Measurements from ENCODE around the gene NPEPL1. TPM values are rescaled to one million over a fixed set of nuclear protein-coding genes. Genes with fewer than 3 reads are reported as not detected.
A peak's percentile ranks its signal among the peaks of the same experiment; 100 is the strongest.

The NPEPL1 gene
- total RNA-seq, 4 donors from 2014 or later: 24.9 to 49.8 (median 27.9) TPM

GRCh38 chr20:58649288-58650180, 43.1 kb upstream of the NPEPL1 start:
- ATAC-seq (ENCODE audit: low FRiP score) (no peak), DNase-seq (ENCODE audit: low spot score) (no peak)
- TF ChIP-seq CTCF (IDR thresholded peaks at IDR 0.05): no peak

DNA sequence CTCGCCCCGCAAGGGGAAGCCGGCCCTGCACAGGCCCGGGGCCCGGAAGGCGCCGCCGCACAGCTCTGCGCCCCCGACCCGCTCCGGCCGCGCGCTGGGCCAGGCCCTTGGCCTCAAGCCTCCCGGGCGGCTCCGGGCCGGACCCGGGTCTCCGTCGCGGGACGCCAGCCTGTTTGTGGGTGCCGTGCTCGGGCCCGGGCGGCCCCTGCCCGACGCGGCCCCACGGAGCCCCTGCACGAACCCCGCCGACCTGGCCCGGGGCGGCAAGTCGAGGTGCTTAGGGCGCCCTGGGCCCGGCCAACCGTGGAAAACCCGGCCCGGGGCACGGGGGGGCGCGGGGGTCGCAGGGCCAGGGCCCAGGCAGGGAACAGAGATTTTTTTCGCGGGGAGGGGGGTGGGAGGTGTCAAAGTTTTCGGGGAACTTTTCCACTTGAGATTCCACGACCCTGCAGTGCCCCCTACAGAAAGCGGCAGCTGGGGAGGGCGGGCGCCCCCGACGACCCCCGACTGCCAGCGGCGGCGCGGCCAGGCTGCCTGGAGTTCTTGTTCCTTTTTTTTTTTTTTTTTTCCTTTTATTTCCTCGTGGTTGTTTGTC, 42.3 kb upstream of the NPEPL1 start:
- TF ChIP-seq CTCF (IDR thresholded peaks at IDR 0.05): no peak
- no peak for ATAC-seq (ENCODE audit: low FRiP score)

GRCh38 chr20:58650776-58651558, 41.6 kb upstream of the NPEPL1 start, which contains the start of gene STX16:
TSS of gene STX16 (plus strand) at chr20:58651283. CDS start at chr20:58652007, 724 bp downstream.
- peak in 2 of 3 donors; percentile 41 to 59 for TF ChIP-seq CTCF (IDR thresholded peaks at IDR 0.05)
- ATAC-seq (ENCODE audit: low FRiP score) (peak; percentile 92), DNase-seq (ENCODE audit: low spot score) (peak; percentile 52)

More for the DNA sequence above, 42.3 kb upstream of the NPEPL1 start:
- no peak for DNase-seq (ENCODE audit: low spot score)

DNA sequence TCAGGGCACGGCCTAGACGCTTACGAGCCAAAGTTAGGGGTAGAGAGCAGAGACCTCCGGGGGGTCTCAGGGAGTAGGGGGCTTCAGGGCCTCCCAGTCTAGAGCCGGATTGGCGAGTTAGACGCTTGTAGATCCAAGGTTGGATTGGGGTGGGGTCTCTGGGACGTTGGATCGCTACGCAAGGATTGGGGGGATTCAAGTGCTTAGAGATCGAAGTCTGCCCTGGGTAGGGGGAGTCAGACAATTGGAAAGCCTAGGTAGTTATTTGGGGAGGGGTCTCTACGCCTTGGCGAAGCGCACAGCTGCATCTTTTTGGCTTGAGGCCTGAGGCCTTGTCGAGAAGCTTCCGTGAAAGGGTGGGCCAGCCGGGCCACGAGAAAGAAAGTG, 41.0 kb upstream of the NPEPL1 start:
- no peak for DNase-seq (ENCODE audit: low spot score)
- no peak for TF ChIP-seq CTCF (IDR thresholded peaks at IDR 0.05)
- ATAC-seq (ENCODE audit: low FRiP score): no peak

DNA sequence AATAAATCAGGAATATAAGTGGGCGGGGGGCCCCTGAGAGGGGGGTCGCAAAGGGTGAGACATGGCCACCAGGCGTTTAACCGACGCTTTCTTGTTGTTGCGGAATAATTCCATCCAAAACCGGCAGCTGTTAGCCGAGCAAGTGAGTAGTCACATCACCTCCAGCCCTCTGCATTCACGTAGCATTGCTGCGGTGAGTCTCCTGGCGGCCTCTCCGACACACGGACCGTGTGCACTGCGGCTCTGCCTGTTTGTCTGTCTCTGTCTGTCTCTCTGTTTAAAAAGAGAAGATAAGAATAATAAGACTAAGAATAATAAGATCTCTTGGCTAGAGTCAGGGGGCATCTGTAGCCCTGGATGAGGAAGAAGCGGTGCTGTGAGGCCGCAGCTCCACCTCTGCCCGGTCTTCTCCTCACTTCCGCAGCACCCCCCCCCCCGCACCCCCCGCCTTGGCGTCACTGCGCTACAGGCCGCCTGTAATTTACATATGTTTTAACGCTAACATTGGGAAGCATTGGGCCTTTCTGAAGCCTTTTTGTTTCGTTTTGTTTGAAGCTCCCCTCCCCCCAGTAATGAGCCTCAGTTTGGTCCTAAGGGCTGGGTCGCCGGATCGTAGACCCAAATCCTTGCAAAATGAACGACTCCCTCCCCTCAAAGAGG, 40.5 kb upstream of the NPEPL1 start:
- ATAC-seq (ENCODE audit: low FRiP score): peak; percentile 24

More for the DNA sequence above, 40.5 kb upstream of the NPEPL1 start:
- DNase-seq (ENCODE audit: low spot score): no peak
- TF ChIP-seq CTCF (IDR thresholded peaks at IDR 0.05): no peak
